Ectodermal cell (in vitro differentiated cells): Measurements from ENCODE around the gene PAPLN.

Experiments
- H3K27ac ChIP-seq: 2 replicates; pipeline ENCODE4 v1.7.0; 2013; ENCODE audit warnings: mild to moderate bottlenecking, low read depth, low read length; ENCODE audit not compliant: insufficient read depth, poor library complexity, severe bottlenecking
- H3K27me3 ChIP-seq: 2 replicates; pipeline ENCODE4 v1.7.0; 2013; ENCODE audit warnings: mild to moderate bottlenecking, low read length; ENCODE audit not compliant: insufficient read depth, control insufficient read depth, poor library complexity, severe bottlenecking
- H3K36me3 ChIP-seq: one replicate; pipeline ENCODE4 v1.7.0; 2013; ENCODE audit warnings: low read length; ENCODE audit not compliant: control insufficient read depth, insufficient read depth
- H3K4me1 ChIP-seq: one replicate; pipeline ENCODE4 v1.7.0; 2013; ENCODE audit warnings: low read length; ENCODE audit not compliant: control insufficient read depth, insufficient read depth
- H3K4me3 ChIP-seq: 2 replicates; pipeline ENCODE4 v1.7.0; 2013; ENCODE audit warnings: low read depth, low read length, control low read depth; ENCODE audit not compliant: insufficient read depth
- H3K9me3 ChIP-seq: 2 replicates; pipeline ENCODE4 v1.7.0; 2013; ENCODE audit warnings: mild to moderate bottlenecking, low read length, moderate library complexity; ENCODE audit not compliant: control insufficient read depth
- WGBS, 2 experiments: methylation state at CpG; one replicate each; pipeline ENCODE4 v1.1.7; 2013; ENCODE audit warnings: missing lambda C conversion rate in 2 of 2; 5-methylcytosine and 5-hydroxymethylcytosine counted together

Gene PAPLN

GRCh38 chr14:73227812-73228781 lies 9.2 kb upstream of the PAPLN start:
- Histone ChIP-seq H3K4me3 (no peak overlapping the region), H3K27ac (no peak overlapping the region)
- WGBS, 2 experiments, result 65 to 69% methylated on average over 25 of the region's 25 CpGs

GRCh38 chr14:73230051-73230450 lies 7.3 kb upstream of the PAPLN start:
- Histone ChIP-seq H3K27ac (no peak overlapping the region), H3K27me3 (no peaks in the 10 kb centered on the region), H3K36me3 (no peaks in the 10 kb centered on the region), H3K4me1 (peaks cover 38% of the 10 kb centered on the region), H3K9me3 (no peaks in the 10 kb centered on the region), H3K4me3 (no peak overlapping the region)
- WGBS, 2 experiments, result 95 to 96% methylated on average over 6 of the region's 6 CpGs

More at GRCh38 chr14:73227812-73228781, 9.2 kb upstream of the PAPLN start:
- peaks cover 24% of the 10 kb centered on the region for H3K4me1 ChIP-seq
- no peaks in the 10 kb centered on the region for H3K36me3 ChIP-seq
- H3K27me3 ChIP-seq, result no peaks in the 10 kb centered on the region
- no peaks in the 10 kb centered on the region for H3K9me3 ChIP-seq

- Histone ChIP-seq H3K4me1 (peaks cover 48% of the 10 kb centered on the region), H3K27ac (no peak overlapping the region)
- WGBS, 2 experiments, result 77 to 83% methylated on average over 19 of the region's 19 CpGs
Measured at GRCh38 chr14:73231981-73232851, 5.1 kb upstream of the PAPLN start.

GRCh38 chr14:73232984-73233383 lies 4.3 kb upstream of the PAPLN start:
- Histone ChIP-seq H3K36me3 (no peaks in the 10 kb centered on the region), H3K4me3 (no peak overlapping the region), H3K27ac (no peak overlapping the region), H3K9me3 (no peaks in the 10 kb centered on the region), H3K4me1 (peaks cover 45% of the 10 kb centered on the region), H3K27me3 (peaks cover 11% of the 10 kb centered on the region)
- WGBS, 2 experiments, result 88 to 89% methylated on average over 8 of the region's 8 CpGs

More at GRCh38 chr14:73231981-73232851, 5.1 kb upstream of the PAPLN start:
- H3K27me3 ChIP-seq, result peaks cover 4% of the 10 kb centered on the region
- H3K36me3 ChIP-seq, result no peaks in the 10 kb centered on the region
- H3K4me3 ChIP-seq, result no peak overlapping the region
- no peaks in the 10 kb centered on the region for H3K9me3 ChIP-seq

- H3K4me1 ChIP-seq, result peaks cover 43% of the 10 kb centered on the region
- H3K9me3 ChIP-seq, result no peaks in the 10 kb centered on the region
- peaks cover 17% of the 10 kb centered on the region for H3K27me3 ChIP-seq
- no peak overlapping the region for H3K4me3 ChIP-seq
- no peaks in the 10 kb centered on the region for H3K36me3 ChIP-seq
- H3K27ac ChIP-seq, result no peak overlapping the region
- 90 to 91% methylated on average over 10 of the region's 10 CpGs for WGBS, 2 experiments
Measured at GRCh38 chr14:73233564-73233963, 3.7 kb upstream of the PAPLN start.

GRCh38 chr14:73234029-73234428 lies 3.3 kb upstream of the PAPLN start:
- 92 to 95% methylated on average over 5 of the region's 5 CpGs for WGBS, 2 experiments
- Histone ChIP-seq H3K27me3 (peaks cover 22% of the 10 kb centered on the region), H3K4me1 (peaks cover 45% of the 10 kb centered on the region)

GRCh38 chr14:73234586-73235394 lies 2.5 kb upstream of the PAPLN start:
- H3K9me3 ChIP-seq, result no peaks in the 10 kb centered on the region
- peaks cover 50% of the 10 kb centered on the region for H3K4me1 ChIP-seq
- no peak overlapping the region for H3K4me3 ChIP-seq
- WGBS, 2 experiments, result 55 to 60% methylated on average over 11 of the region's 11 CpGs
- H3K27me3 ChIP-seq, result peaks cover 29% of the 10 kb centered on the region
- H3K27ac ChIP-seq, result peak overlapping the region; percentile 78
- no peaks in the 10 kb centered on the region for H3K36me3 ChIP-seq

More at GRCh38 chr14:73234029-73234428, 3.3 kb upstream of the PAPLN start:
- Histone ChIP-seq H3K36me3 (no peaks in the 10 kb centered on the region), H3K9me3 (no peaks in the 10 kb centered on the region), H3K27ac (no peak overlapping the region), H3K4me3 (no peak overlapping the region)

- H3K27ac ChIP-seq, result peak overlapping the region; percentile 78
- peak overlapping the region; percentile 67 for H3K4me3 ChIP-seq
- H3K4me1 ChIP-seq, result peaks cover 55% of the 10 kb centered on the region
- H3K9me3 ChIP-seq, result no peaks in the 10 kb centered on the region
- H3K36me3 ChIP-seq, result no peaks in the 10 kb centered on the region
- H3K27me3 ChIP-seq, result peaks cover 32% of the 10 kb centered on the region
- 1 to 3% methylated on average over 4 to 6 of the region's 6 CpGs for WGBS, 2 experiments
Measured at GRCh38 chr14:73235531-73236155, 1.7 kb upstream of the PAPLN start.

- no peaks in the 10 kb centered on the region for H3K36me3 ChIP-seq
- peak overlapping the region; percentile 78 for H3K27ac ChIP-seq
- peaks cover 60% of the 10 kb centered on the region for H3K4me1 ChIP-seq
- no peaks in the 10 kb centered on the region for H3K9me3 ChIP-seq
- WGBS, 2 experiments, result 8 to 9% methylated on average over 11 of the region's 11 CpGs
- H3K4me3 ChIP-seq, result peak overlapping the region; percentile 67
- peaks cover 32% of the 10 kb centered on the region for H3K27me3 ChIP-seq
Measured at GRCh38 chr14:73236157-73236556, 1.1 kb upstream of the PAPLN start.
